Omental fat pad (tissue), 4 donors: ENCODE results near the gene ATXN2L. TPM values are rescaled to one million over a fixed set of nuclear protein-coding genes. Genes with fewer than 3 reads are reported as not detected.
"Not testable (repeated sequence)": the region's sequence is repeated elsewhere in the genome, so short reads cannot be mapped to it uniquely, and the experiment has no call there.

Experiments
- ATAC-seq: fragments of 150-250 bp; one replicate; pipeline ENCODE4 v1.9.1; 2016; ENCODE audit warnings: mild to moderate bottlenecking, moderate library complexity; ENCODE audit not compliant: low FRiP score
- DNase-seq: peaks from one replicate; pipeline ENCODE4 v3.0.0-alpha.2; 2019; ENCODE audit warnings: low spot score
- CTCF ChIP-seq, 3 donors: fragments of 450-650 bp; IDR thresholded peaks; one replicate each; pipeline ENCODE4 v1.5.1; 2016 to 2017; ENCODE audit warnings: antibody characterized with exemption in 3 of 3, mild to moderate bottlenecking in 3 of 3, moderate library complexity in 2 of 3
- total RNA-seq, 4 donors: library from RNA; depleted of rRNA; stranded (reverse); fragments of >200 nt; gene quantifications; one replicate each; pipeline ENCODE4 v1.1.0, GENCODE V29; 2016

The ATXN2L gene
- total RNA-seq = 10 to 100 TPM; 34.4 to 83.3 (median 59.5) TPM

DNA sequence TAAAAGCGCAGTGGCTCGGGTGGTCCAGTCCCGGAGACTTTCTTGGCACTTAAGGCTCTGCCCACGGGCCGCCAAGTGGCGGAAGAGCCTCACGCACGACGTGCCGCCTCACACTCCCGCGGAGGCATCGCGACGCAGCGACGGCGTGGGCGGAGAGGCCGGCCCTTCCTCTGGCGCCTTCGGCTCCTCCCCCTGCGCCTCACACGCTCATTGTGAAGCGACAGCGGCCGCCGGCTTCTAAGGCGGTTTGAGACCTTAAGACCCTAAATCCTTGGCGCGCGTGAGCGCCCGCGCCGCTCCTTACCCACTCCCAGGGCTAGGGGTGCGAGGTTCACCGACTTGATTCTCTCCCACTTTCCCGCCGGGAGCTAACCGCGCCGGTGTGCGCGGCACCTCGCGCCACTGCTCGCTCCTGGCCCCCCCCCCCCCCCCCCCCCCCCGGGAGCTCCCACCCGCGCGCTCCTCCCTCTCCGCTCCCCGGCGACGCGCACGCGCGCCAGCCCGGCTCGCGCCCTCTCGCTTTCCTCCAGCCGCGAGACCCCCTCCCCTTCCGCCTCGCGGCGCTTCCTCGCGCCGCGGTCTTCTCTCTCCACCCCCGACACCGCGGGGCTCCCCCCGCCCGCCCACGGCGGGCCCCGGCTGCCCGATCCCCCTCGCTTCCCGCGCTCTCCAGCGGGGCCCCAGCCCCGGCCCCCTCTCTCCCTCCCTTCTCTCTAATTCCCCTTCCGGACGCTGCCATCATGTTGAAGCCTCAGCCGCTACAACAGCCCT is at the start of gene ATXN2L:
ATXN2L (plus strand) TSS at position 480 of the 771 bp plus-strand sequence; CDS start at position 741, 261 bp downstream.
- DNase-seq (peak; percentile 74), ATAC-seq (peak; percentile 79)
- TF ChIP-seq CTCF (IDR thresholded peaks at IDR 0.05) = no peak

DNA sequence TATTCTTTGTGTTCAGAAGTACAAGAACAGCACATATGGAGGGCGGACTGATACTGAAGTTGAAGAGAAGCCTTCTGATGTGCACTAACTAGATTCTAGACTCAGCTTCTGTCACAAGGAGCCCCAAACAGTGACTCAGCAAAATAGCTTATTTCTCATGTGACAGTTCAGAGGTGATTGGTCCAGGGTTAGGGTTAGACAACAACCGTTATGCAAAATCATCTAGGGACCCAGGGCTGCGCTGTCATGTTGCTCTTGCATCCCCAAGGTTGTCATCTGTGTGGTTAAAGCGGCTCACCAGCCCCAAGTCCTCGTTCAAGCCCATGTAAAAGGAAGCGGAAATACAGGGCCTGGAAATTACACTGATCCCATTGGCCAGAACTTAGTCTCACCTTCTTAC is 41.1 kb upstream of the ATXN2L start:
- DNase-seq, ATAC-seq: not testable (repeated sequence)

- ATAC-seq, DNase-seq: not testable (repeated sequence)
These were observed 40.4 kb upstream of the ATXN2L start for GRCh38 chr16:28782357-28782756.

GRCh38 chr16:28802235-28803019 is 20.4 kb upstream of the ATXN2L start:
- peak; percentile 76 for ATAC-seq
- not testable (repeated sequence) for DNase-seq

DNA sequence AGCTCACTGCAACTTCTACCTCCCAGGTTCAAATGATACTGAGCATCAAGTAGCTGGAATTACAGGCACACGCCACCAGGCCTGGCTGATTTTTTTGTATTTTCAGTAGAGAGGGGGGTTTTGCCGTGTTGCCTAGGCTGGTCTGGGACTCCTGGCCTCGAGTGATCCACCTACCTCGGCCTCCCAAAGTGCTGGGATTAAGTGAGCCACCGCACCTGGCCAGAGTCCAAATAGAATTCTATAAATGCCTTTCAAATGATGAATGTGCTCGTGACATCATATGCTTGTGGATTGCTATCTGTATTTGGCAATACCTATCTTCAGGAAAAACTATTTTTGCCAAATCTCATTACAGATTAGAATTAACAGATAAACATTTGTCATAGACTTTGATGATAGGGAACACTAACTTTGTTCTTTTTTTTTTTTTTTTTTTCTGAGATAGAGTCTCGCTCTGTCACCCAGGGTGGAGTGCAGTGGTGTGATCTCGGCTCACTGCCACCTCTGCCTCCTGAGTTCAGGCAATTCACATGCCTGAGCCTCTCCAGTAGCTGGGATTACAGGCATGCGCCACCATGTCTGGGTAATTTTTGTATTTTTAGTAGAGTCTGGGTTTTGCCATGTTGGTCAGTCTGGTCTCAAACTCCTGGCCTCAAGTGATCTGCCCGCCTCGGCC is 15.2 kb upstream of the ATXN2L start:
- not testable (repeated sequence) for DNase-seq
- peak; percentile 41 for ATAC-seq

DNA sequence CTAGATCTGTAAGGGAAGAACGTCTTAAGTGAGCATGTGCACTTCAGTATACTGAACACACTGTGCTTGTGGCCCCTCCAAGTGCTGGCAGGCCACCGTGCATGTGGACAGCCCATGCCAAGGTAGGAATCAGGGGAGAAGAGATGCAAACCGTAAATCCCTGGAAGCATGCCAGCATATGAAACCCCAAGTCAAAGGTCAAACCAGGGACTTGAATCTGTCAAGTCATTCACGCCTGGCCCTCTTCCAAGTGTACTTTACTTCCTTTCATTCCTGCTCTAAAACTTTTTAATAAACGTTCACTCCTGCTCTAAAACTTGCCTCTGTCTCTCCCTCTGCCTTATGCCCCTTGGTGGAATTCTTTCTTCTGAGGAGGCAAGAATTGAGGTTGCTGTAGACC is 2.8 kb upstream of the ATXN2L start:
- ATAC-seq = no peak
- no peak for TF ChIP-seq CTCF (IDR thresholded peaks at IDR 0.05)
- no peak for DNase-seq

- ATAC-seq, DNase-seq: not testable (repeated sequence)
These were observed 2.3 kb upstream of the ATXN2L start for GRCh38 chr16:28820546-28820945.

DNA sequence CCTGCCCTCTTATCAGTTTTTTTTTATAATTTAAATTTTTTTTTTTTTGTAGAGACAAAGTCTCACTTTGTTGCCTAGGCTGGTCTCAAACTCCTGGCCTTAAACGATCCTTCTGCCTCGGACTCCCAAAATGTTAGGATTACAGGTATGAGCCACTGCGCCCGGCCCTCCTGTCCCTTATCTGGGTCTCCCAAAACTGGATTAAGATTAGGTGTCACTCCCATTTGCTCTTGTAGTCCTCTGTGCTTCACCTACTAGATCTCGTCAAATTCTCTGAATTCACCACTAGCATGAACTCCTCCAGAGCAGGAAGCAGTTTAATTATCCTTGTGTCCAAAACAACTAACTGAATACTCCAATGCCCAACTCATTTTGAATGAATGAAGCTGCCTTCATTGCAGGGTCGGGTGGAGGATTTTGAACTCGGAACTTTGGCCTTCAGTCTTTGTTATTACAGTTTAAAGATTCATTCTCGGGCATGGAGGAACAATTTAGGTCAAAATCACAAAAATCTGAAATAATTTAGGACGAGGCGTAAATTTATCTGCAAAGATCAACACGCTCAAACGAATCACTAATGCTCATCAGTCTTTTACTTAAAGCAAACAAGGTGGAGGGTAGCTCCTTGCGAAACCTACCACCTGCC is 802 bp upstream of the ATXN2L start:
- ATAC-seq = no peak
- no peak for TF ChIP-seq CTCF (IDR thresholded peaks at IDR 0.05)
- DNase-seq = no peak

DNA sequence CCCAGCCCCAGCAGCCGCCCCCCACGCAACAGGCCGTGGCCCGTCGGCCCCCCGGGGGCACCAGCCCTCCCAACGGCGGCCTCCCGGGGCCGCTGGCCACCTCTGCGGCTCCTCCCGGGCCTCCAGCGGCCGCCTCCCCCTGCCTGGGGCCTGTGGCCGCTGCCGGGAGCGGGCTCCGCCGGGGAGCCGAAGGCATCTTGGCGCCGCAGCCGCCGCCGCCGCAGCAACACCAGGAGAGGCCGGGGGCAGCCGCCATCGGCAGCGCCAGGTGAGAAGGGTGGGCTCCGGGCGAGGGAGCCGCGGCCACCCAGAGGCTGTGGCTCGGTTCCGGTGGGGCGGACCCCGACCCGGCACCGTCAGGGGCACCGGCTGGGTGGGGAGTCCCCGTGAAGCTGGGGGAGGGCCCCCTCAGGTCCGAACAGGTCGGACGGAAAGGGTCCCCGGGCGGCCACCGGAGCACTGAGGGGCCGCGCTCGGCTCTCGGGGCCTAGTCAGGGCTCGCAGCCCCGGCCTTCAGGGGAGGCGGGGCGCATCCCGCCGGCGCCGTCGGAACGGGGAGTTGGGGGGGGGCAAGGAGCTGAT is 583 bp downstream of the ATXN2L start:
- no peak for TF ChIP-seq CTCF (IDR thresholded peaks at IDR 0.05)
- no peak for DNase-seq
- no peak for ATAC-seq
